ENCODE measurements around the gene OXER1.

- no peak for TF ChIP-seq CTCF (IDR thresholded peaks at IDR 0.05)
- no peak for TF ChIP-seq POLR2A (IDR thresholded peaks at IDR 0.05)
These were observed 50.0 kb downstream of the OXER1 start for GRCh38 chr2:42713920-42714319.
